ENCODE measurements around the gene NYAP1. TPM values are rescaled to one million over a fixed set of nuclear protein-coding genes. Genes with fewer than 3 reads are reported as not detected.
"Not testable (repeated sequence)": the region's sequence is repeated elsewhere in the genome, so short reads cannot be mapped to it uniquely, and the experiment has no call there.

Gene NYAP1
- total and polyA plus RNA-seq, 8 donors = 0.50 to 5.2 (median 3.0) TPM

GRCh38 chr7:100517305-100517704 is 33.6 kb downstream of the NYAP1 start:
- no peaks in the 10 kb centered on the region for H3K36me3 ChIP-seq
- H3K27me3 ChIP-seq = no peaks in the 10 kb centered on the region
- intact Hi-C loops (cut with DNase I) = no loop called here
- no peak for TF ChIP-seq CTCF (IDR thresholded peaks at IDR 0.05)
- no peak overlapping the region for H3K4me3 ChIP-seq
- no peaks in the 10 kb centered on the region for H3K9me3 ChIP-seq
- no peak for ATAC-seq
- H3K4me1 ChIP-seq = peaks cover 0 to 3% of the 10 kb centered on the region in 2 donors
- DNase-seq = no peak
- no peak overlapping the region for H3K27ac ChIP-seq

GRCh38 chr7:100519580-100519979 is 35.9 kb downstream of the NYAP1 start:
- TF ChIP-seq CTCF (IDR thresholded peaks at IDR 0.05) = no peak
- H3K4me3 ChIP-seq = no peak overlapping the region
- DNase-seq (no peak), ATAC-seq (no peak)
- no peaks in the 10 kb centered on the region for H3K36me3 ChIP-seq
- no peak overlapping the region for H3K27ac ChIP-seq
- no peaks in the 10 kb centered on the region for H3K27me3 ChIP-seq
- H3K9me3 ChIP-seq = no peaks in the 10 kb centered on the region
- intact Hi-C loops (cut with DNase I) = no loop called here
- H3K4me1 ChIP-seq = peaks cover 0 to 3% of the 10 kb centered on the region in 2 donors

- Histone ChIP-seq H3K9me3 (no peaks in the 10 kb centered on the region), H3K4me1 (peaks cover 0 to 3% of the 10 kb centered on the region in 2 donors), H3K36me3 (no peaks in the 10 kb centered on the region), H3K4me3 (no peak overlapping the region), H3K27me3 (no peaks in the 10 kb centered on the region), H3K27ac (no peak overlapping the region)
- intact Hi-C loops (cut with DNase I) = no loop called here
- DNase-seq = no peak
- no peak for ATAC-seq
- TF ChIP-seq CTCF (IDR thresholded peaks at IDR 0.05) = no peak
Observed at GRCh38 chr7:100520138-100520537, 36.4 kb downstream of the NYAP1 start.

- Histone ChIP-seq H3K4me1 (no peaks in the 10 kb centered on the region), H3K4me3 (no peak overlapping the region), H3K27me3 (no peaks in the 10 kb centered on the region), H3K36me3 (no peaks in the 10 kb centered on the region), H3K27ac (no peak overlapping the region), H3K9me3 (no peaks in the 10 kb centered on the region)
- no peak for ATAC-seq
- intact Hi-C loops (cut with DNase I) = no loop called here
- DNase-seq = no peak
- TF ChIP-seq CTCF (IDR thresholded peaks at IDR 0.05) = no peak
Observed at GRCh38 chr7:100521076-100521475, 37.3 kb downstream of the NYAP1 start.

GRCh38 chr7:100521909-100522593 is 38.3 kb downstream of the NYAP1 start:
- H3K4me3 ChIP-seq; H3K36me3 ChIP-seq; H3K9me3 ChIP-seq; H3K4me1 ChIP-seq; ATAC-seq; H3K27me3 ChIP-seq; H3K27ac ChIP-seq; DNase-seq; intact Hi-C loops (cut with DNase I): not testable (repeated sequence)

- H3K27me3 ChIP-seq; H3K4me3 ChIP-seq; H3K36me3 ChIP-seq; H3K4me1 ChIP-seq; H3K9me3 ChIP-seq; DNase-seq; intact Hi-C loops (cut with DNase I); H3K27ac ChIP-seq; ATAC-seq: not testable (repeated sequence)
Observed at GRCh38 chr7:100523192-100523591, 39.5 kb downstream of the NYAP1 start.

GRCh38 chr7:100528108-100528866 is 44.6 kb downstream of the NYAP1 start:
- H3K4me3 ChIP-seq; intact Hi-C loops (cut with DNase I); H3K4me1 ChIP-seq; H3K36me3 ChIP-seq; H3K9me3 ChIP-seq; ATAC-seq; H3K27ac ChIP-seq; DNase-seq; H3K27me3 ChIP-seq: not testable (repeated sequence)
